Measurements from ENCODE around the gene LPP.

GRCh38 chr3:188468196-188468595 lies 314.2 kb downstream of the LPP start:
- TF ChIP-seq CTCF (IDR thresholded peaks at IDR 0.05; ENCODE audit: low read depth, low read length, poor library complexity, severe bottlenecking) (no peak), EZH2phosphoT487 (IDR thresholded peaks at IDR 0.05; ENCODE audit: borderline replicate concordance, low read length) (no peak)
